Fibroblast of mammary gland (primary cell): ENCODE data around the gene PLXNC1.

Source experiments
- DNase-seq: peaks from one replicate; pipeline ENCODE4 v3.0.0-alpha.2; 2010; ENCODE audit warnings: low read depth
- H3K4me3 ChIP-seq: 2 replicates; pipeline ENCODE4 v1.5.1; 2011; ENCODE audit warnings: low read depth, mild to moderate bottlenecking, low read length, moderate library complexity; ENCODE audit not compliant: control insufficient read depth
- TF ChIP-seq, protein P1 (sequence below): conservative IDR thresholded peaks from 2 replicates; pipeline ENCODE4 v1.5.1; 2011; ENCODE audit warnings: low read depth, low read length, inconsistent platforms; ENCODE audit not compliant: control insufficient read depth, insufficient read depth

PLXNC1 gene

DNA sequence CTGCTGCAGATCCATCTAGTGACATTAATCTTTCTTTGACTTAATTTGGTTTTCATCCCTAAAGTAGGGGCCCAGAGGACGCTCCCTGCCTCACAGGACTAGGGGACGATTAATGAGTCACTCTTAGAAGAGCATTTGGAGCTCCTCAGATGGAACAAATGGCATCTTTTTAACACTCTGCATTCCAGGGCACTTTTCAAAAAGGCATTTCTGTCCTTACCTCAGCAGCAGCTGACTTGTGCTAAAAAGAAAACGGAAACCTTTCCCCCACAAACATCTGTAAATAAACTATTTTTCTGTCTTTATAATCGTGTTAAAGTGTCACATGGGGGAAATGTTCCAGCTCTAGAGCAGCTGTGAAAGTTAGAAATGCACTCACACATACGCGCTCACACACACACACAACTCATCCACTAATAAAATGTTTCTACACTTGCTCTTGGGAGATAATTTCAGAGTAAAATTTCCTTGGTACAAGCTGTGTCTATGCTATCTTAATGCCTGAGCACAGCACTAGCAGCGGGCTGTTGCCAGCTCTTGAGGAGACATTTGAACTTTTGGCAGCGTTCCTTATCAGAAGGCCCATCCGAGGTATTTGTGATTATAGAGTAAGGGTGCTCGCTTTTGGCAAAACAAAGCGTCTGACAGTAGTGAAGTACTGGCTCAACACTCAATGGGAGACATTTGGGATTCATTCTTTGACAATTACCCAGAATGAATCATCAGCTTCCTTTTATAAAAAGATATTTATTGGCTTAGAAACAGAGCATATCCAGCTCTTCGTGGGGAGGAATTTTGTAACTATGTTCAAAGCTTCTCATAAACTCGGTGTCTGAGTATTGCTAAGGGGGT lies 141.3 kb downstream of the PLXNC1 start:
- TF ChIP-seq, protein P1, sequence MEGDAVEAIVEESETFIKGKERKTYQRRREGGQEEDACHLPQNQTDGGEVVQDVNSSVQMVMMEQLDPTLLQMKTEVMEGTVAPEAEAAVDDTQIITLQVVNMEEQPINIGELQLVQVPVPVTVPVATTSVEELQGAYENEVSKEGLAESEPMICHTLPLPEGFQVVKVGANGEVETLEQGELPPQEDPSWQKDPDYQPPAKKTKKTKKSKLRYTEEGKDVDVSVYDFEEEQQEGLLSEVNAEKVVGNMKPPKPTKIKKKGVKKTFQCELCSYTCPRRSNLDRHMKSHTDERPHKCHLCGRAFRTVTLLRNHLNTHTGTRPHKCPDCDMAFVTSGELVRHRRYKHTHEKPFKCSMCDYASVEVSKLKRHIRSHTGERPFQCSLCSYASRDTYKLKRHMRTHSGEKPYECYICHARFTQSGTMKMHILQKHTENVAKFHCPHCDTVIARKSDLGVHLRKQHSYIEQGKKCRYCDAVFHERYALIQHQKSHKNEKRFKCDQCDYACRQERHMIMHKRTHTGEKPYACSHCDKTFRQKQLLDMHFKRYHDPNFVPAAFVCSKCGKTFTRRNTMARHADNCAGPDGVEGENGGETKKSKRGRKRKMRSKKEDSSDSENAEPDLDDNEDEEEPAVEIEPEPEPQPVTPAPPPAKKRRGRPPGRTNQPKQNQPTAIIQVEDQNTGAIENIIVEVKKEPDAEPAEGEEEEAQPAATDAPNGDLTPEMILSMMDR: no peak
- H3K4me3 ChIP-seq: no peak overlapping the region

DNA sequence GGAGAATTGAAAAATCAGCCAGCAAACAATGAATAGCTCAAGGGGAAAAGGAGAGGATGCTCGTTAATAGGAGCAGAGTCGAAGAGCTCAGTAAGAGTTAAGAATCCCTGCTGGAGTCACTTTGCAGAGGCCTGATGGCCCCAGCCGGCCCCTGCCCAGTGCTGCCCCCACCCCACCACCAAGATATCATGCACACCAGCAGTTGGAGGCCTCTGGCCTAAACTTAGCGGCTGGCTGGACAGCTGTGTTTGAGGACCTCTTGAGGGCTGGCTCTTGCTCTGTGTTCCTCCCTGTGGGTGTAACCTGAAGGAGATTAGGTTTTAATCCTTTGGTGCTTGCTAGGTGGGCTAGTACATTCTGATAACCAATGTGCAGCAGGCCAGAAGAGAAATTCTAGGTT lies 142.0 kb downstream of the PLXNC1 start:
- no peak for DNase-seq
- TF ChIP-seq, protein P1: no peak
- no peak overlapping the region for H3K4me3 ChIP-seq

More for the DNA sequence above, 141.3 kb downstream of the PLXNC1 start:
- DNase-seq: peak; percentile 77

DNA sequence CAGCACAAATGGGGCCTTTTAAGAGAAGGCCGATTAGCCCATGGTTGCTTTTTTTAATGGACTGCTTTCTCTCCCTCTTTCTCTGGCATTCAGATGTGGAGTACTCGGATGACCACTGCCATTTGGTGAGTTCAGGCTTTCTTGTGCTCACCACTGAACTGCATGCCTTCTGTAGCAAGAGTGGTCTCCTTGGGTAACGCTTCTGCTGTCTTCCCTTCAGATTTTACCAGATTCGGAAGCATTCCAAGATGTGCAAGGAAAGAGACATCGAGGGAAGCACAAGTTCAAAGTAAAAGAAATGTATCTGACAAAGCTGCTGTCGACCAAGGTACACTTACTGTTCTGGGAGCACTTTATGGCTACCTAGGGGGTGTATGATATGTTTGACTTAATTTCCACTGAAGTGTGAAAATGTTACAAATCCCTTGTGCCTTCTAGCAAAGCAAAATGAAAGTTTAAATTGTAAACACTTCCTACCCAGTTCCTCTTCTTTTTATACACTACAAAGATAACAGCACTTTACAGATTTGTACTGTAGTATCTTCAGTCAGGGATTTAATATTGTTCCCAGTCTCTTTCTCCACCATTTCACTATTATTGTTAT lies 148.8 kb downstream of the PLXNC1 start:
- DNase-seq: no peak
- H3K4me3 ChIP-seq: no peak overlapping the region
- TF ChIP-seq, protein P1: no peak

DNA sequence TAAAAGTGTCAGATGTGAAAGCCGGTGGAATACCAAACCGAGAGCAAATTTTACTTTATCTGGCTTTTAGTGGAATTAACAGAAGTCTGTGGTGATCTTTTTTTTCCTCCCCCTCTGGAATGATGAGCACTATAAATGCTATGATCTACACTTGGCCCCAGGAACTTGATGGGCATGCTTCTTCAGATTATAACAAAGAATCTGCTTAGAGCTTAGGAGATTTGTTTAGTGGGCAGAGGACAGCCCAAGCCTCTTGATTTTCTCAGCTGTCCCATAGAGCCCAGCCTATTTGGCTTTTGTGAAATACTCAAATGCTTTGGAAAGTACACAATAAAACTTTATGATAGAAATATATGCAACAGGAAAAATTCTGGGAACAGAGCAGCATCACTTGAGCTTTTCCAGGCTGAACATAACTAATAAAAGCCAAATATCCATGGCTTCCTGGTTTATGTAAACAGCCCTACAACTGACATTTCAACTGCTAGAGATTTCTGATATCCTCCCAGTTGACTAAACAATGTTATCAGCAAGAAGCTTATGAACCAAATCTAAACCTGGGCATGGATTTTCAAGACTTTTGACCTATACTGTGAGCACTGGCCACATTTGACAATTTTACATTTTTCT lies 149.6 kb downstream of the PLXNC1 start:
- DNase-seq: no peak

DNA sequence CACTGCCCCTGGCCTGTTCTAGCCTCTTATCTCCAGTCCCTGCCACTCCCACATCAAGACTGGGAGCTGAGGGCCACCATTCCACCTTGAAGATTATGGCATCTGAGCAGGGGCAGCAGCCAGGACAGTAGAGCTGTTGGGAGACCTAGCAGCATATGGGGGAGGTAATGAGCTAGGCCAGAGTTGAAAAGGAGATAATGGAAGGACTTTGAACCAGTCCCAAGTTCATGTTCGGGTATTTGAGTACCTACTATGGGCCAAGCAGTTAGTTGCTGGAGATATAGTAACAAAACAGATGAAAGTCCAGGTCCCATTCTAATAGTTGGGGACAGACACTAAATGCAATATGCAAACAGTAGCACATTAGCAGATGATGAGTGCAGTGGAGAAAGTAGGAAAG lies 151.5 kb downstream of the PLXNC1 start:
- DNase-seq: no peak
- TF ChIP-seq, protein P1: no peak
- no peak overlapping the region for H3K4me3 ChIP-seq

More for the DNA sequence above, 149.6 kb downstream of the PLXNC1 start:
- no peak overlapping the region for H3K4me3 ChIP-seq
- TF ChIP-seq, protein P1: no peak

DNA sequence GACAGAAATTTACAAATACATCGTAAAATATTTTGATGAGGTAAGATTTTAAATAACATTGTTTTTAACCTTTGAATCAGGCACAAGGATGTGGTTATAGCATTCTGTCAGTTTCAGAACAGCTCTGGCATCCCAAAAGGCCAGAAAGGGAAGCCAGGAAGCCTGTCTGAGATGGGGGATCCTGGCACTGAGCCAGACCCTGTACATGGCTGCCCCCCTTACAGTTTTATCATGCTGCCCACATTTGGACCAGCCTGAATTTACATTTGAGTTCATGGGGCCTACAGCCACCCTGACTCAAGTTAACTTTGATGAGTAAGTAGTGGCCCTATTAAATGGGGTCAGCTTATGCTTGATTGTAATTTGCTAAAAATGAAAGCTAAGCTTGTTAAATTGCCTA lies 155.6 kb downstream of the PLXNC1 start:
- TF ChIP-seq, protein P1: no peak
- no peak for DNase-seq
- H3K4me3 ChIP-seq: no peak overlapping the region
